Neural cell (in vitro differentiated cells): ENCODE results near the gene RBM33. TPM values are rescaled to one million over a fixed set of nuclear protein-coding genes. Genes with fewer than 3 reads are reported as not detected.

Experiments
- H2AFZ ChIP-seq: fragments of 200-600, 300-800 bp; sonication (generic), shearing (Covaris generic); 2 replicates; pipeline ENCODE4 v1.6.0; 2014; ENCODE audit warnings: low read depth, mild to moderate bottlenecking, antibody characterized with exemption, low read length, moderate library complexity
- H3F3A ChIP-seq: fragments of 200-600 bp; shearing (Covaris generic); 2 replicates; pipeline ENCODE4 v1.6.1; 2016; ENCODE audit warnings: mild to moderate bottlenecking, moderate library complexity, mixed read lengths, antibody characterized with exemption, low read length; ENCODE audit not compliant: insufficient read depth, poor library complexity, severe bottlenecking
- H3K27ac ChIP-seq: fragments of 200-600, 300-800 bp; sonication (generic), shearing (Covaris generic); 2 replicates; pipeline ENCODE4 v1.5.1; 2014; ENCODE audit warnings: mild to moderate bottlenecking, low read length, moderate library complexity
- H3K27me3 ChIP-seq: fragments of 300-800, 200-600 bp; sonication (generic), shearing (Covaris generic); 2 replicates; pipeline ENCODE4 v1.6.0; 2014; ENCODE audit warnings: mild to moderate bottlenecking, low read depth, low read length, moderate library complexity; ENCODE audit not compliant: insufficient read depth
- H3K36me3 ChIP-seq: fragments of 300-800, 200-600 bp; sonication (generic), shearing (Covaris generic); 2 replicates; pipeline ENCODE4 v1.5.1; 2014; ENCODE audit warnings: mild to moderate bottlenecking, antibody characterized with exemption, low read length, moderate library complexity; ENCODE audit not compliant: insufficient read depth
- H3K4me2 ChIP-seq: fragments of 300-800, 200-600 bp; sonication (generic), shearing (Covaris generic); 2 replicates; pipeline ENCODE4 v1.6.0; 2014; ENCODE audit warnings: mild to moderate bottlenecking, low read length
- H3K4me3 ChIP-seq: fragments of 300-800, 200-600 bp; sonication (generic), shearing (Covaris generic); 2 replicates; pipeline ENCODE4 v1.5.1; 2014; ENCODE audit warnings: mild to moderate bottlenecking, low read length, moderate library complexity
- H3K79me2 ChIP-seq: fragments of 200-600 bp; shearing (Covaris generic); replicated peaks from 2 replicates; pipeline ENCODE4 v1.6.0; 2014; ENCODE audit warnings: mild to moderate bottlenecking, low read length, moderate library complexity; ENCODE audit not compliant: insufficient read depth
- H3K9ac ChIP-seq: fragments of 300-800, 200-600 bp; sonication (generic), shearing (Covaris generic); 2 replicates; pipeline ENCODE4 v1.6.1; 2016; ENCODE audit warnings: mild to moderate bottlenecking, low read length, mixed read lengths
- H3K9me2 ChIP-seq: fragments of 200-600 bp; shearing (Covaris generic); 2 replicates; pipeline ENCODE4 v1.6.1; 2016; ENCODE audit warnings: mild to moderate bottlenecking, low read length, mixed read lengths; ENCODE audit not compliant: insufficient read depth
- H3K9me3 ChIP-seq: fragments of 200-600, 300-800 bp; sonication (generic), shearing (Covaris generic); 2 replicates; pipeline ENCODE4 v1.6.1; 2016; ENCODE audit warnings: mild to moderate bottlenecking, mixed run types, low read length, moderate library complexity, mixed read lengths
- H4K20me1 ChIP-seq: fragments of 200-600 bp; shearing (Covaris generic); 2 replicates; pipeline ENCODE4 v1.6.1; 2016; ENCODE audit warnings: mild to moderate bottlenecking, mixed run types; ENCODE audit not compliant: insufficient read depth
- CTCF ChIP-seq: fragments of 450-650 bp; IDR thresholded peaks from 2 replicates; pipeline ENCODE4 v1.5.1; 2014; ENCODE audit warnings: antibody characterized with exemption, mild to moderate bottlenecking, moderate library complexity; ENCODE audit not compliant: poor library complexity, severe bottlenecking
- EP300 ChIP-seq: fragments of 450-650 bp; conservative IDR thresholded peaks from 2 replicates; pipeline ENCODE4 v1.6.1; 2014; ENCODE audit warnings: antibody characterized with exemption, mild to moderate bottlenecking, moderate library complexity; ENCODE audit not compliant: poor library complexity, severe bottlenecking
- EZH2 ChIP-seq: fragments of 200-600, 300-800 bp; shearing (Covaris generic), sonication (generic); IDR thresholded peaks from 2 replicates; pipeline ENCODE4 v1.6.1; 2014; ENCODE audit warnings: antibody characterized with exemption, low read length, borderline replicate concordance, mild to moderate bottlenecking; ENCODE audit not compliant: insufficient read depth, poor library complexity, severe bottlenecking
- MXI1 ChIP-seq: fragments of 450-650 bp; conservative IDR thresholded peaks from 2 replicates; pipeline ENCODE4 v1.6.1; 2014; ENCODE audit warnings: antibody characterized with exemption, mild to moderate bottlenecking; ENCODE audit not compliant: poor library complexity, severe bottlenecking
- POLR2AphosphoS5 ChIP-seq: IDR thresholded peaks from 2 replicates; pipeline ENCODE4 v1.6.1; 2012
- RAD21 ChIP-seq: fragments of 450-650 bp; conservative IDR thresholded peaks from 2 replicates; pipeline ENCODE4 v1.6.1; 2014; ENCODE audit warnings: antibody characterized with exemption, mild to moderate bottlenecking, moderate library complexity
- REST ChIP-seq: IDR thresholded peaks from 2 replicates; pipeline ENCODE4 v1.6.1; 2012; ENCODE audit warnings: borderline replicate concordance
- SMC3 ChIP-seq: fragments of 450-650 bp; conservative IDR thresholded peaks from 2 replicates; pipeline ENCODE4 v1.6.1; 2014; ENCODE audit warnings: antibody characterized with exemption, mild to moderate bottlenecking, moderate library complexity; ENCODE audit not compliant: poor library complexity
- TAF1 ChIP-seq: IDR thresholded peaks from 2 replicates; pipeline ENCODE4 v1.6.1; 2012; ENCODE audit warnings: low read depth
- polyA plus RNA-seq: library from polyadenylated mRNA; depleted of rRNA; stranded (reverse); fragments of >200 nt; gene quantifications from 2 replicates; pipeline ENCODE4 v1.2.3, GENCODE V29; 2014

Gene RBM33
- polyA plus RNA-seq, 1 donor from 2014 or later: 53.2 TPM

- Histone ChIP-seq H3K9ac (no peak overlapping the region), H2AFZ (no peak overlapping the region), H3K27ac (no peak overlapping the region), H3K4me2 (no peak overlapping the region), H3K9me3 (no peaks in the 10 kb centered on the region), H3F3A (no peaks in the 10 kb centered on the region), H4K20me1 (no peaks in the 10 kb centered on the region), H3K27me3 (no peaks in the 10 kb centered on the region), H3K79me2 (no peaks in the 10 kb centered on the region), H3K9me2 (no peaks in the 10 kb centered on the region), H3K36me3 (peaks cover 20% of the 10 kb centered on the region), H3K4me3 (no peak overlapping the region)
- no peak for TF ChIP-seq TAF1
- TF ChIP-seq RAD21: no peak
- no peak for TF ChIP-seq MXI1
- TF ChIP-seq EP300: no peak
- TF ChIP-seq CTCF: no peak
- TF ChIP-seq REST: no peak
- TF ChIP-seq POLR2AphosphoS5: no peak
Observed at GRCh38 chr7:155776606-155777005, 132.1 kb downstream of the RBM33 start.

GRCh38 chr7:155778349-155778748 is 133.9 kb downstream of the RBM33 start:
- Histone ChIP-seq H3K36me3 (peaks cover 20% of the 10 kb centered on the region), H3K27ac (no peak overlapping the region), H3K9me2 (no peaks in the 10 kb centered on the region), H3K4me2 (no peak overlapping the region), H3K79me2 (no peaks in the 10 kb centered on the region), H3K4me3 (no peak overlapping the region), H3K9me3 (no peaks in the 10 kb centered on the region), H3K9ac (no peak overlapping the region), H4K20me1 (no peaks in the 10 kb centered on the region), H3F3A (no peaks in the 10 kb centered on the region), H3K27me3 (no peaks in the 10 kb centered on the region), H2AFZ (no peak overlapping the region)
- TF ChIP-seq EP300: no peak
- no peak for TF ChIP-seq SMC3
- no peak for TF ChIP-seq TAF1
- no peak for TF ChIP-seq CTCF
- TF ChIP-seq MXI1: no peak
- TF ChIP-seq RAD21: no peak
- no peak for TF ChIP-seq EZH2
- TF ChIP-seq REST: no peak
- TF ChIP-seq POLR2AphosphoS5: no peak
